HG03045 (cell line): ENCODE results near the gene SMIM24.

Experiments used
- ATAC-seq: cut with Tn5 transposase; IDR thresholded peaks from one replicate; pipeline ENCODE4 v1.9.1; 2021; ENCODE audit warnings: mild to moderate bottlenecking, moderate library complexity; ENCODE audit not compliant: unreplicated experiment

The SMIM24 gene

DNA sequence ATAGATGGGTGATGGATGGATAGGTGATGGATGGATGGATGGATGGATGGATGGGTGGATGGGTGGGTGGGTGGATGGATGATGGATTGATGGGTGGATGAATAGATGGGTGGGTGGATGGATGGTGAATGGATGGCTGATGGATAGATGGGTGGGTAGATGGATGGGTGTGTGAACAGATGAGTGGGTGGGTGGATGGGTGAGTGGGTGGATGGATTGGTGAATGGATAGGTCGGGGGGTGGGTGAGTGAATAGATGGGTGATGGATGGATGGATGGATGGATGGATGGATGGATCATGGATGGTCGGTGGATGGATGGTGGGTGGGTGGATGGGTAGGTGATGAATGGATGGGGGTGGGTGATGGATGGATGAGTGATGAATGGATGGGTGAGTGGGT, 3.5 kb downstream of the SMIM24 start:
- no peak for ATAC-seq

GRCh38 chr19:3475449-3475848, 4.9 kb downstream of the SMIM24 start:
- no peak for ATAC-seq

DNA sequence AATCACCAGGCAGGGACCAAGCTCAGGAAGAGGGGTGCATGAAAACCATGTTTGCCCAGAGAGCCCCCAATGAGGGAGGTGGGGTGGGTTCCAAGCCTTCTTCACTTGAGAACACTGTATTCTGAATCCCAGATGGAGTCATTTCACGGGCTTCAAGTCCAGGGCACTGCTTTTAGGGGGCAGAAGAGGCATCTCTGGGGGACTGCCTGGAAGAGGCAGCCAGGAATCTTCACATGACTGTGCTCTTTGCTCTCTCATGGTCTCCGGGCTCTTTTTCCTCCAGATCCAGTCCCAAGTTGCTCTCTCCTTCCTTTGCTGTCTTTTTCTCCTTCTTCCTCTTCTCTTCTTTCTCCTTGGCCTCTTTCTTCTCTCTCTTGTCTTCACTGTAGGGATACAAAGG, 5.7 kb downstream of the SMIM24 start:
- no peak for ATAC-seq

GRCh38 chr19:3474010-3474409, 6.3 kb downstream of the SMIM24 start:
- no peak for ATAC-seq

GRCh38 chr19:3471954-3472655, 8.2 kb downstream of the SMIM24 start:
- ATAC-seq, result no peak

DNA sequence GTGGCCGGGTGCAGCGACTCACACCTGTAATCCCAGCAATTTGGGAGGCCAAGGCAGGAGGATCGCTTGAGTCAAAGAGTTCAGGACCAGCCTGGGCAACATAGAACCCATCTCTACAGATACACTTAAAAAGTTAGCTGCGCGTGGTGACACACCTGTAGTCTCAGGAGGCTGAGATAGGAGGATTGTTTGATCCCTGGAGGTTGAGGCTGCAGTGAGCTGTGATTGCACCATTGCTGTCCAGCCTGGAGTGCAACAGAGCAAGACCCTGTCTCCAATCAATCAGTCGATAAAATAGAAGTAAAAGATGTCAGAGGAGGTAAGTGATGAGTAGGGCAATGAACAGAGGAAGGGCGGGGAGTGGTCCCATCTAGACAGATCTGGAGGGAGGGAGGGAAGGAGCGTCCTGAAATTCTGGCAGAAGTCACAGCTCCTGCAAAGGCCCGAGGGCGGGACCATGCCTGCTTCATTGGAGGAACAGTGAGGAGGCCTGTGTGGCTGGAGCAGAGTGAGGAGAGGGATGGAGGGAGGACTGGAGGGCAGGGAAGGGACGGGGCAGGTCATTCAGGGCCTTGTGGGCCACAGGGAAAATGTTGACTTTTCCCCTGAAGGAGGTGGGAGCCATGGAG, 9.7 kb downstream of the SMIM24 start:
- no peak for ATAC-seq

- no peak for ATAC-seq
These were observed 10.5 kb downstream of the SMIM24 start for GRCh38 chr19:3469638-3470499.

DNA sequence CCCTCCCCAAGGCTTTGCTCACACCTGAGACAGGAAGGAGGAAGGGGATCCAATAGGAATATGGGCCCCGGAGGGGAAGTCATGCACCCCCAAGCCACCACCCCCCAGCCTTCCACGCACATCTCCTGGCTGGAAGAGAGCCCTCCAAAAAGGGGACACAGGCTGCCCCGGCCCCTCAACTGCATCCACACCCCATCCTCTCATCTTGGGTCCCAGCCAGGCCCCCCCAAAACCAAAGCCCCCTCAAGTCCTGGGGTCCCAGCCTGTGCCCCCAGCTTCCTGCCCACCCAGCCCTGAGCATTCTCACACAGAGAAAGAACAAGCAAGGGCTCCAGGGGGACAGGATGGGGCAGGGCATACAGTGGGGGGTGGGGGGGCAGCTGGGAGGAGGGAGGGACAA, 12.1 kb downstream of the SMIM24 start:
- ATAC-seq, result no peak

- no peak for ATAC-seq
These were observed 12.7 kb downstream of the SMIM24 start for GRCh38 chr19:3467437-3468198.

DNA sequence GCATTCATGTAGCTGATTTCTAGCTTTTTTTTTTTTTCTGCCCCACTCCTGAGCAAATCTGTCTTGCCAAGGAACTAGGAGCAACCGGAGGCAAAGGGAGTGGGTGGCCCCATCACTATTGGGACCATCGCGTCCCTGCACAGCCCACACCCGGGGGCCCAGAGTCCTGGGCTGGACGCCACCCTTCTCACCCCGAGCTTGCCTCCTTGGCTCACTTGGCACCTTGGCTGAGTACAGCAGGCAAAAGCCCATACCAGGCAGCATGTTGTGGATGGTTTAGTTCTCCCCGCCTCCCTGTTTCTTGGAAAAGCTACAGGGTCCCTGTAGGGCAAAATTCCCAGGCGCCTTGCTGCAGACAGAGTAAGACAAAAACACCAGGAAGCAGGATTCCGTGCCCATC, 13.7 kb downstream of the SMIM24 start:
- ATAC-seq, result no peak

DNA sequence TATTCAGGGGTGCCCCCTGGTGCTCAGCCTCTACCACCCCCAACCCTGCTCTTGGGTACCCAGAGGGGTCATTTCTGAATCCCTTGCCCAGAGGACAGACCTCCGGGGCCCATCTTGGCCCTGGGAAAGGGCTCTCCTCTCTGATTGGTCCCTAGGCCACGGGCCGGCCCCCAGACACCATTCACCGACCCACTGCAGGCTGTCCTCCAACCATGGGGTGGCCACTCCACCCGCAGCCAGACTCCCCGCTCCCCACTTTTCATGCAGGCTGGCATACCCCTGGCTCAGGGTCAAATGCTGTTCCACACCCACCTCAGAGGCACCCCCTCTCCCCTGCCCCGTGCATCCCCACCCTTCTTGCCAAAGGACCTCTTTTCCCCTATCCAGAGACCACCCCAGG, 14.8 kb downstream of the SMIM24 start:
- no peak for ATAC-seq

DNA sequence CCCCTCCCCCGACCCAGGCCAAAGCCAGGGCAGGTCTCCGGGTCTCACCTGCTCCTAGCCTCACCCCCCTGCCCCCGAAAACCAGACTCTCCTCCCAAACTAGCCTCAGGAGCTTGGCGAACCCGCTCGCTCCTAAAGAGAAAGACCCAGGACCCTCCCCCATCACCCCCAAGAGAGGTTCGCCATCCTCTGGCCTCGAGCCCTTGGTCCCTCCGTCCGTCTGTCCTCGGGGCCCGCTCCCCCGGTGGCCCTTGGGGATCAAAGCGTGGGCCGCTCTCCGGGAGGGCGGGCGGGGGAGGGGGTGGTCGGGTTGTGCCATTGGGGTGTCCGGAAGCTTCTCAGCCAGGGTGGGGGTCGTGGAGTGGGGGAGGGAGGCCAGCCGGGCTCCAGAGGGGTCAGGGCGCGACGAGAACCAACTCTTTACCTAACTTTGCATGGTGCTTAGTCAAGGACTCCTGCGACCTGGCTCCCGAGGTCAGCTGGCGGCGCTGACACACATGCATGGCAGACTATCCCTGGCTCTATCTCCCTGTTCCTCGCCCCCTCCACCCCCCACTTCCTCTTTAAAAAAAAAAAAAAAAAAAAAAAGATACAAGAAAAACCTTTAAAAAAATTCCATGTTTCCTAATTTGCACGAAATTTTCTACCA, 15.6 kb downstream of the SMIM24 start:
- ATAC-seq, result no peak

DNA sequence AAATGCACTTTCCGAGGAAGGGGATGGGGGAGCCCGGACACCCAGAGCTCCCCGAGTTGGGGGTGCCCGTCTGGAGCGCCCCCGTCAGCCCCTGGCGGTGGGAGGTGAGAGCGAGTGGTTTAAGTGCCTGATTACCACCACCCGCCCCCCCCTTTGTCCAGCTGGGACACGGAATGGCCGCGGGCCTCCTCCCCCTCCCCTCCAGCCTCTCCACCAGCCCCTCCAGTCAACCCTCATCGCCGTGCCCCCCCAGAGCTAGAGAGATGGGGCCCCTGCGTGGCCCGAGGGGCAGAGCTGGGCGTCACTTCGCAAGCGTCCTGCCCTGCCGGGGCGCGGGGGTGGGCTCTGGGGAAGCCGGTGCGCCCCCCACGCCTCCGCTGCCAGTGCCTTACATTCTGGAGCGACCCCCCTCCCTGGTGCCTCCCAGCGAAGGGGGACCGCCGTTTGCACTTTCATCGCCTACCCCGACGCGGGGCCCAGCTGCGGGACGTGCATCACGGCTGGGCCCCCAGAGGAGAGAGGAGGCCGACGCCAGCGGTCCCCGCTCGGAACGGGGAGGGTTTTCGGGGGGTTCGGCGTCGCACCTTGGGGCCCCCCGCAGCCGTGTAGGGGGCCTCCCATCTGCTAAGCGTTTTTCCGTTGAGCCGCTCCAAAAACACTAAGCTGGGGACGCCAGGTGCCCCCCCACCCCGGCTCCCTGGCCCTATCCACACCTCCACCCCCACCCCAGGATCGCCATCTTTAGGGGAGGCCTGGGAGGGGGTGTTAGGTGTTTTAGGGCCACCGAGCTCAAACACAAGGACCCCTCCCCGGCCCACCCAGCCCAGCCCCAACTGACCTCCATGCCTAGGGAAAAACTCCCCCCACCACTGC, 16.4 kb downstream of the SMIM24 start:
- no peak for ATAC-seq

GRCh38 chr19:3462991-3463713, 17.2 kb downstream of the SMIM24 start:
- no peak for ATAC-seq

DNA sequence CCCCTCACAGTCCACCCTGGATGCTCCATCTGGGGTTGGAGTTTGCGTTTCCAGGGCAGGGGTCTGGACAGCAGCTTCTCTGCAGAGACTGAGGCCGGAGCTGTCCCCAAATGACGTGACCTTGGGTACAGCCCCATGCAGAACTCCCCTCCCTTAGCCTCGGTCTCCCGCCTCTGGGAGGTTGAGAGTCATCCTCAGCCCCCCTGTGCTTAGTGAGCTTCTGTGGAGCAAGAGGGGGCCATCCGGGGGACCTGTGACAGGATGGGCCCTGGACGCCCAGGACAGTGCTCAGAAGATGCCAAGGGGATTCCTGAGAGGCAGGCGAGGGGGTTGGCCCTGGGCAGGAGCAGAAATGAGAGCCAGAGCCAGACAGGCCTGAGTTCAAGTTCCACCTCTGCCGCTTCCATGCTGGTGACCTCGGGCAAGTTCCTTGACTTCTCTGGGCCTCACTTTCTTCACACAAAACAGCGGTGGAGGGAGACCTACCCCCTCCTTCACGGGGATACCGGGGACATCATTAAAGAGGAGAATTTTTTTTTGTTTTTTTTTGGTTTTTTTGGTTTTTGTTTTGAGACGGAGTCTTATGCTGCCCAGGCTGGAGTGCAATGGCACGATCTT, 20.3 kb downstream of the SMIM24 start:
- ATAC-seq, result no peak

- no peak for ATAC-seq
These were observed 21.0 kb downstream of the SMIM24 start for GRCh38 chr19:3459089-3459881.

- ATAC-seq, result no peak
These were observed 21.9 kb downstream of the SMIM24 start for GRCh38 chr19:3458229-3459088.
